Prostate gland (tissue), 2 donors: Measurements from ENCODE around the gene CBFA2T3. TPM values are rescaled to one million over a fixed set of nuclear protein-coding genes. Genes with fewer than 3 reads are reported as not detected.

ENCODE experiments used
- DNase-seq: peaks from one replicate; pipeline ENCODE4 v3.0.0-alpha.2; 2019; ENCODE audit warnings: low spot score
- H3K27ac ChIP-seq, 2 donors: fragments of 200-600 bp; sonication (generic); 2 replicates each; pipeline ENCODE4 v1.5.1; 2017 to 2019
- H3K27me3 ChIP-seq: fragments of 200-600 bp; sonication (generic); replicated peaks from 2 replicates; pipeline ENCODE4 v1.5.1; 2019; ENCODE audit not compliant: insufficient read depth
- H3K36me3 ChIP-seq, 2 donors: fragments of 200-600 bp; sonication (generic); 1 replicate in 1 of 2; 2 replicates in 1 of 2; pipeline versions ENCODE4 v1.5.1 to v1.8.1; 2017 to 2019
- H3K4me1 ChIP-seq: fragments of 200-600 bp; sonication (generic); replicated peaks from 2 replicates; pipeline ENCODE4 v1.5.1; 2019
- H3K4me3 ChIP-seq, 2 donors: fragments of 200-600 bp; sonication (generic); 2 replicates each; pipeline ENCODE4 v1.5.1; 2017 to 2019
- H3K9me3 ChIP-seq: fragments of 200-600 bp; sonication (generic); 2 replicates; pipeline ENCODE4 v1.5.1; 2017
- POLR2A ChIP-seq: fragments of 450-650 bp; IDR thresholded peaks from one replicate; pipeline ENCODE4 v1.6.1; 2016; ENCODE audit warnings: antibody characterized with exemption, mild to moderate bottlenecking
- POLR2AphosphoS5 ChIP-seq: sonication (generic); formaldehyde crosslinking; IDR thresholded peaks from one replicate; pipeline ENCODE4 v1.6.1; 2017; ENCODE audit warnings: antibody characterized with exemption
- WGBS: methylation state at CpG from one replicate; pipeline ENCODE4 v1.1.5; 2018; 5-methylcytosine and 5-hydroxymethylcytosine counted together
- intact Hi-C: fragments of 100-400 bp; cut with DNase I; formaldehyde crosslinking; loops from one replicate; pipeline ENCODE4 v1.14.2; 2022
- total RNA-seq, 2 donors: library from RNA; depleted of rRNA; stranded (reverse); fragments of >200 nt; gene quantifications; one replicate each; pipeline ENCODE4 v1.1.0, GENCODE V29; 2016
- TF ChIP-seq, protein P1 (sequence below), 4 experiments: fragments of 200-600 bp in 2 of 4; fragments of 450-650 bp in 2 of 4; sonication (generic) in 2 of 4; IDR thresholded peaks; 1 replicate in 3 of 4; 2 replicates in 1 of 4; pipeline ENCODE4 v1.5.1; 2016 to 2019; ENCODE audit warnings: antibody characterized with exemption in 4 of 4, mild to moderate bottlenecking in 2 of 4, moderate library complexity in 2 of 4

CBFA2T3 gene
- total RNA-seq, 2 donors from 2014 or later: 4.5 to 8.7 TPM

DNA sequence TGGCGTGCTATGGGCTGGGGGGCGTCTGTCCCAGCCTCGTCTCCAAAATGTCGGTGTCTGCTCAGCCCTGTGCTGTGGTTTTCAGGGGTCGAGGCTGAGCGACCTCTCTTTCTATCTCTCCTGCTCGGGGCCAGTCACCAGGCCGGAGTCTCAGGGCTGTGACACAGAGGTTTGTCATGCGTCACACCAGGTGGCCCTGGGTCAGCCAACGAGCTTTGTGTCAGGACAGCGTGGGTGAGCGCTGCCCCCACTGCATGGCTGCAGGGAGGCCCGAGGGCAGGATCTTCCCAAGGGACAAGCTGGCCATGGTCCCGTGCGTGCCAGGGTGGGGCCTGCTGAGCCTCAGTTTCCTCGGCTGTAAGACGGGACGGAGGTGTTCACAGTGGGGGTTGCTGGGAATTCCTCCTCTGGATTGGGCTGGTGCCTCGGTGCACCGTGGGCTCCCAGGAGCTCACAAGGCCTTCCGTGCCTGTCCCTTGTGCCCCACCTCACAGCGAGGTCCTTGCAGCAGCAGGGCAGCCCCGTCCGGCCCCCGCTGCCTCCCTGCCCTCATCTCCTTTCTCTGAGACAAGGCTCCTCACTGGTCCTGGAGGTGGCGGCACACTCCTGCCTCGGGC lies 50.5 kb downstream of the CBFA2T3 start:
- H3K9me3 ChIP-seq: no peaks in the 10 kb centered on the region
- intact Hi-C loops: no loop called here
- 94% methylated on average over 26 of the region's 27 CpGs for WGBS
- peaks cover 6% of the 10 kb centered on the region for H3K4me1 ChIP-seq
- no peaks in the 10 kb centered on the region for H3K36me3 ChIP-seq
- TF ChIP-seq, protein P1, sequence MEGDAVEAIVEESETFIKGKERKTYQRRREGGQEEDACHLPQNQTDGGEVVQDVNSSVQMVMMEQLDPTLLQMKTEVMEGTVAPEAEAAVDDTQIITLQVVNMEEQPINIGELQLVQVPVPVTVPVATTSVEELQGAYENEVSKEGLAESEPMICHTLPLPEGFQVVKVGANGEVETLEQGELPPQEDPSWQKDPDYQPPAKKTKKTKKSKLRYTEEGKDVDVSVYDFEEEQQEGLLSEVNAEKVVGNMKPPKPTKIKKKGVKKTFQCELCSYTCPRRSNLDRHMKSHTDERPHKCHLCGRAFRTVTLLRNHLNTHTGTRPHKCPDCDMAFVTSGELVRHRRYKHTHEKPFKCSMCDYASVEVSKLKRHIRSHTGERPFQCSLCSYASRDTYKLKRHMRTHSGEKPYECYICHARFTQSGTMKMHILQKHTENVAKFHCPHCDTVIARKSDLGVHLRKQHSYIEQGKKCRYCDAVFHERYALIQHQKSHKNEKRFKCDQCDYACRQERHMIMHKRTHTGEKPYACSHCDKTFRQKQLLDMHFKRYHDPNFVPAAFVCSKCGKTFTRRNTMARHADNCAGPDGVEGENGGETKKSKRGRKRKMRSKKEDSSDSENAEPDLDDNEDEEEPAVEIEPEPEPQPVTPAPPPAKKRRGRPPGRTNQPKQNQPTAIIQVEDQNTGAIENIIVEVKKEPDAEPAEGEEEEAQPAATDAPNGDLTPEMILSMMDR (IDR thresholded peaks at IDR 0.05): no peak
- no peak for TF ChIP-seq POLR2A
- no peak for TF ChIP-seq POLR2AphosphoS5
- H3K4me3 ChIP-seq: no peak overlapping the region
- H3K27ac ChIP-seq: no peak overlapping the region
- DNase-seq: no peak
- no peaks in the 10 kb centered on the region for H3K27me3 ChIP-seq

DNA sequence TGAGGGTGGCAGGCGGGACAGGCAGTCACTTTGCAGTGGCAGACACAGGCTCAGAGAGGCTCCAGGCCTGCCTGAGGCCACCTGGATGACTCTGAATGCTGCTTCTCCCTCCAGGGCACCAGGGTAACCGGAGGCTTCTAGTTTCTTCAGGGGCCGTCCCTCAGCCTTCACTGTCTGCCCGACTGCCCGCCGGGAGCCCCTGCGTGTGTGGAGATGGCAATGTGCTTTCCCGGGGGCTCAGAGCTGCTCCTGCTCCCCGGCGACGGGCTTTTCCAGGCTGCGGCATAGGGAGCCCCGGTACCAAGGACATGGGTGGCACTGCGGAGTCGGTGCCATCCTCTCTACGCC lies 51.5 kb downstream of the CBFA2T3 start:
- H3K4me1 ChIP-seq: peaks cover 12% of the 10 kb centered on the region
- no peak for DNase-seq
- no peaks in the 10 kb centered on the region for H3K36me3 ChIP-seq
- no peaks in the 10 kb centered on the region for H3K27me3 ChIP-seq
- H3K9me3 ChIP-seq: no peaks in the 10 kb centered on the region
- 79% methylated on average over 16 of the region's 16 CpGs for WGBS
- TF ChIP-seq, protein P1 (IDR thresholded peaks at IDR 0.05): no peak
- TF ChIP-seq POLR2AphosphoS5: no peak
- TF ChIP-seq POLR2A: no peak
- no peak overlapping the region for H3K4me3 ChIP-seq
- intact Hi-C loops: no loop called here
- H3K27ac ChIP-seq: no peak overlapping the region

DNA sequence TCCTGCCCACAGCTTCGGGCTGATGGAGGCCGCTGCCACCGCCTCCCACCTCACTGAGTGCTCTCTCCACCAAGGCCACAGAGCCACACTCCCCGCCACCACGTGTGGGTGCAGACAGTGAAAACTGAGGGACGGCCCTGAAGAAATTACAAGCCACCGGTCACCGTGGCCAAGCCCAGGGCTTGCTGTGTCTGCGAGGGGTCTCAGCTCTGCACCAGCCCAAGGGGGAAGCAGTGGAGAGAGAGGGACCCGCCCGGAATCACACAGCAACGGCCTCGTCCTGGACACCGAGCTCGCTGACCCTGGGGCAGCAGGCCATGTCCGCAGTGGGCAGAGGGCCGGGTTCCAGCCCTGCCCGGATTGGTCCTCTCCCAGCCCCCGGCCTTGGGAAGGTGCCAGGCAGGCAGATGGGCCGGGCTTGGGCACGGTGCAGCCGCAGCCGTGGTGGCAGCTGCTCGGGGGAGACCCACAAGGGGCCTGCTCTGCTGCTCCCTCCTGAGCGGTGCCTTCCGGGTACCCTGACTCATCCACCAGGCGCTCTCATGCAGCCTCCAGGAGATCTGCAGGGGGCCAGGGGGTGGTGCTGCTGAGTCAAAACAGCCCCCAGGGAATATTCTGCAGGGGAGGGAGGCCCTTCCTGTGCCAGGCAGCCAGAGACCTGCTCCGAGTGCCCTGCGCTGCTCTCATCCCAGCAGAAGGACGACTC lies 52.0 kb downstream of the CBFA2T3 start:
- Histone ChIP-seq H3K36me3 (no peaks in the 10 kb centered on the region), H3K9me3 (no peaks in the 10 kb centered on the region), H3K27me3 (no peaks in the 10 kb centered on the region), H3K27ac (no peak overlapping the region), H3K4me3 (no peak overlapping the region), H3K4me1 (peaks cover 14% of the 10 kb centered on the region)
- intact Hi-C loops: no loop called here
- WGBS: 69% methylated on average over 30 of the region's 30 CpGs
- TF ChIP-seq POLR2A: no peak
- peak; percentile 19 for TF ChIP-seq POLR2AphosphoS5
- TF ChIP-seq, protein P1 (IDR thresholded peaks at IDR 0.05): peak in 1 of 4 experiments; percentile 47
- no peak for DNase-seq

DNA sequence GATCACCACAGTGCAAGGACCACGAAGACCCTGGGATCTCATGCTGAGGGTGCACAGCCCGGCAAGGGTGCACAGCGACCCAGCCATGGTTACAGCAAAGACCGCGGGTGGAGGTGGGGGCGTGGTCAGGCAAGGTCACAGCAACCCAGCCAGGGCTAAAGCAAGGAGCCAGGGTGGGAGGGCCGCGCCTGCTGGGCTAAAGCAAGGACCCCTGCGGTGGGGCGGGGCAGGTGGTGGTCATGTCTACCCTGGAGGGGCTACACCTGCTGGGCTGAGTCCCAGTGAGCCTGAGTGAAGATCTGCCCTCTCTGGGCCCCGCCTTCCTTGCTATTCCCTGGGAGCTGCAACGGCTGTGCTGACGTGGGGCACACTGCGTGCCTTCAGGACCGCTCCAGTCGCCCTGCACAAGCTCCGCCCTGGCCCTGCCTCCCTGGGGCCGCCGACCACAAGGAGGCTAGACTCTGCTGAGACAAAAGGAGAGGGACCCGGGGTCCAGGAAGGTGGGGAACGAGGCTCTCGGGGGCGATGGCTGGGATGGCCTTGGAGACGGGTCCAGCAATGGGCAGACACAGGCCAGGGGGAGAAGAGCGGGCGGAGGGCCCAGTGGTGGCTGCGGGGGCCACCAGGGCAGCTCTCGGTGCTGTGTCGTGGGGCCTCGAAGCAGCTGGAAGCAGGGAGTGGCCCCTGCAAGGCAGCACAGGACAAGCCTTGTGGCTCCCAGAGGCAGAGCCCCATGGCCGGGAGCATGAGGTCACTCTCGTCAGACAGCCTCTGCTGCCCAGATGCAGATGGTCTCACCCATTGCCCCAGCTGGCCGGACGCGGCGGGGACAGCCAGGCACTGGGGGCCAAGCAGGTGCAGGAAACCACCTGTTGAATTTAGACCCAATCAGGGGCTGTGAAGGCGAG lies 52.8 kb downstream of the CBFA2T3 start:
- no peaks in the 10 kb centered on the region for H3K27me3 ChIP-seq
- peaks cover 14% of the 10 kb centered on the region for H3K4me1 ChIP-seq
- 85% methylated on average over 30 of the region's 37 CpGs for WGBS
- H3K27ac ChIP-seq: no peak overlapping the region
- no peak overlapping the region for H3K4me3 ChIP-seq
- H3K9me3 ChIP-seq: no peaks in the 10 kb centered on the region
- TF ChIP-seq POLR2AphosphoS5 (no peak), POLR2A (no peak)
- TF ChIP-seq, protein P1 (IDR thresholded peaks at IDR 0.05): no peak
- intact Hi-C loops: no loop called here
- DNase-seq: no peak
- H3K36me3 ChIP-seq: no peaks in the 10 kb centered on the region
